IPS-11a (cell line): Measurements from ENCODE around the gene AMOTL1.

Experiments used
- H3K4me3 ChIP-seq: one replicate; pipeline ENCODE4 v1.5.1; 2013; ENCODE audit warnings: low read depth, low read length, control low read depth

The AMOTL1 gene

DNA sequence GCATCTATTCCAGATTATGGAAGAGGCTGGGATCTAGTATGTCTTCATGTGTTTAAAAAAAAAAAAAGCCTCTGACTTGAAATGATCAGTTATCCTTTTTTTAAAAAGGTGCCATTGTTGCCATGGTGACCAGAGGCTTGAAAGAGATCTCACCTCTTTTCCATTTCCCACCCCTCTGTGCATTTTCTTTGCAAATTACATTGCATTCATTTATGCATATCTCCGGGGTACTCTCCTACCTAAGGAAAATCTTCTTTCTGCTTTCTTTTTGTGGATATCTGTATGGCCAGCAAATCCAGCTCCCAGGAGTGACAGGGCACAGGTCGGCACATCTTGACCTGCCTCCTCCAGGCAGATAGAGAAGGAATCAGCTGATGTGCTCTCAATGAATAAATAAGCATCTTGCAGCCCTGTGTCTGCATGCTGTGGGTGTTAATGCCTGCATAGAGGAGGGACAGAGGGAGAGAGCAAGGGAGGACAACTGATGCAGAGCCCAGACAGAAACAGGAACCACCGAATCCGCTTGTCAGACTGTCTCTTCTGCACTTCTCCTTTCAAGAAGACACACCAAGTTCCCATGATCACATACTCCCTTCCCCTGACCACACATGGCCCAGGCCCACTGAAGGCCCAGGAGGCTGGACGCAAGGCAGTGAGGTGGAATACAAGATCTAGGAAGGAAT, 154.3 kb downstream of the AMOTL1 start:
- H3K4me3 ChIP-seq = no peak overlapping the region

GRCh38 chr11:94923004-94923334, 154.8 kb downstream of the AMOTL1 start:
- no peak overlapping the region for H3K4me3 ChIP-seq

GRCh38 chr11:94924171-94924572, 156.0 kb downstream of the AMOTL1 start:
- no peak overlapping the region for H3K4me3 ChIP-seq

- H3K4me3 ChIP-seq = no peak overlapping the region
Measured at GRCh38 chr11:94924612-94925011, 156.5 kb downstream of the AMOTL1 start.

GRCh38 chr11:94925422-94926270, 157.5 kb downstream of the AMOTL1 start:
- H3K4me3 ChIP-seq = no peak overlapping the region

GRCh38 chr11:94926271-94926625, 158.1 kb downstream of the AMOTL1 start:
- H3K4me3 ChIP-seq = no peak overlapping the region
